MM.1S (cell line): ENCODE results near the gene TROAP.

ENCODE experiments used
- DNase-seq: peaks from one replicate; pipeline ENCODE4 v3.0.0-alpha.2; 2015
- H2AFZ ChIP-seq: fragments of 300-600 bp; sonication (generic); 2 replicates; pipeline ENCODE4 v1.6.0; 2016; ENCODE audit warnings: antibody characterized with exemption, low read length
- H3F3A ChIP-seq: fragments of 300-600 bp; sonication (generic); 2 replicates; pipeline ENCODE4 v1.6.1; 2016; ENCODE audit warnings: mild to moderate bottlenecking, antibody characterized with exemption, low read length, moderate library complexity, mixed read lengths; ENCODE audit not compliant: insufficient read depth
- H3K27ac ChIP-seq: fragments of 300-600 bp; sonication (generic); 2 replicates; pipeline ENCODE4 v1.5.1; 2016; ENCODE audit warnings: mild to moderate bottlenecking, low read length
- H3K27me3 ChIP-seq: fragments of 300-600 bp; sonication (generic); replicated peaks from 2 replicates; pipeline ENCODE4 v1.6.0; 2016; ENCODE audit warnings: low read length; ENCODE audit not compliant: insufficient read depth
- H3K36me3 ChIP-seq: fragments of 300-600 bp; sonication (generic); replicated peaks from 2 replicates; pipeline ENCODE4 v1.6.1; 2016; ENCODE audit warnings: mild to moderate bottlenecking, low read length, mixed read lengths; ENCODE audit not compliant: insufficient read depth
- H3K4me1 ChIP-seq: fragments of 300-600 bp; sonication (generic); 2 replicates; pipeline ENCODE4 v1.6.1; 2016; ENCODE audit warnings: low read length, mixed read lengths
- H3K4me2 ChIP-seq: fragments of 300-600 bp; sonication (generic); 2 replicates; pipeline ENCODE4 v1.6.0; 2016; ENCODE audit warnings: low read depth, low read length
- H3K4me3 ChIP-seq: fragments of 300-600 bp; sonication (generic); 2 replicates; pipeline ENCODE4 v1.5.1; 2016; ENCODE audit warnings: low read length, mixed read lengths
- H3K79me2 ChIP-seq: fragments of 300-600 bp; sonication (generic); 2 replicates; pipeline ENCODE4 v1.6.1; 2016; ENCODE audit warnings: mixed run types, low read length, mixed read lengths
- H3K9ac ChIP-seq: fragments of 300-600 bp; sonication (generic); 2 replicates; pipeline ENCODE4 v1.6.1; 2016; ENCODE audit warnings: low read length, mixed read lengths
- H3K9me2 ChIP-seq: fragments of 300-600 bp; sonication (generic); replicated peaks from 2 replicates; pipeline ENCODE4 v1.6.1; 2016; ENCODE audit warnings: mild to moderate bottlenecking, low read length, mixed read lengths; ENCODE audit not compliant: insufficient read depth
- H3K9me3 ChIP-seq: fragments of 300-600 bp; sonication (generic); replicated peaks from 2 replicates; pipeline ENCODE4 v1.6.1; 2016; ENCODE audit warnings: mild to moderate bottlenecking, low read length, mixed read lengths; ENCODE audit not compliant: insufficient read depth
- H4K20me1 ChIP-seq: fragments of 300-600 bp; sonication (generic); 2 replicates; pipeline ENCODE4 v1.6.1; 2016; ENCODE audit warnings: mild to moderate bottlenecking, low read length, moderate library complexity, mixed read lengths; ENCODE audit not compliant: insufficient read depth
- CTCF ChIP-seq: fragments of 300-600 bp; sonication (generic); IDR thresholded peaks from 2 replicates; pipeline ENCODE4 v1.5.1; 2016; ENCODE audit warnings: antibody characterized with exemption, low read length, mixed read lengths
- EZH2 ChIP-seq: fragments of 300-600 bp; sonication (generic); optimal IDR thresholded peaks from 2 replicates; pipeline ENCODE3; 2017; ENCODE audit warnings: low read depth, mild to moderate bottlenecking, antibody characterized with exemption, low read length, mixed read lengths
- EZH2phosphoT487 ChIP-seq: fragments of 300-600 bp; sonication (generic); IDR thresholded peaks from 2 replicates; pipeline ENCODE4 v1.6.1; 2018; ENCODE audit warnings: antibody characterized with exemption, low read length

TROAP gene

GRCh38 chr12:49365542-49365941, 42.5 kb downstream of the TROAP start:
- H3K9ac ChIP-seq, result no peak overlapping the region
- peaks cover 10% of the 10 kb centered on the region for H3K4me1 ChIP-seq
- no peak overlapping the region for H3K4me2 ChIP-seq
- H3K9me3 ChIP-seq, result no peaks in the 10 kb centered on the region
- H2AFZ ChIP-seq, result no peak overlapping the region
- peaks cover 36% of the 10 kb centered on the region for H3K79me2 ChIP-seq
- no peak overlapping the region for H3K4me3 ChIP-seq
- no peaks in the 10 kb centered on the region for H3K27me3 ChIP-seq
- no peaks in the 10 kb centered on the region for H3K9me2 ChIP-seq
- DNase-seq, result no peak
- no peaks in the 10 kb centered on the region for H3K36me3 ChIP-seq
- H4K20me1 ChIP-seq, result no peaks in the 10 kb centered on the region
- no peak overlapping the region for H3K27ac ChIP-seq
- no peak for TF ChIP-seq CTCF
- no peak for TF ChIP-seq EZH2phosphoT487
- no peak for TF ChIP-seq EZH2
- H3F3A ChIP-seq, result peaks cover 37% of the 10 kb centered on the region

GRCh38 chr12:49366096-49366651, 43.1 kb downstream of the TROAP start:
- Histone ChIP-seq H3K36me3 (0 out of 2 replicates have a peak, but pooled peaks cover under 1% of the 10 kb centered on the region), H3K27me3 (no peaks in the 10 kb centered on the region), H3K27ac (peak overlapping the region; percentile 96), H3K4me3 (peak overlapping the region; percentile 86), H3K4me2 (peak overlapping the region; percentile 59), H3K4me1 (peaks cover 16% of the 10 kb centered on the region), H4K20me1 (no peaks in the 10 kb centered on the region), H3K79me2 (peaks cover 42% of the 10 kb centered on the region), H3K9ac (peak overlapping the region; percentile 97), H3F3A (peaks cover 41% of the 10 kb centered on the region), H3K9me2 (no peaks in the 10 kb centered on the region), H3K9me3 (no peaks in the 10 kb centered on the region), H2AFZ (peak overlapping the region; percentile 97)
- no peak for DNase-seq
- TF ChIP-seq EZH2 (no peak), EZH2phosphoT487 (no peak), CTCF (no peak)

DNA sequence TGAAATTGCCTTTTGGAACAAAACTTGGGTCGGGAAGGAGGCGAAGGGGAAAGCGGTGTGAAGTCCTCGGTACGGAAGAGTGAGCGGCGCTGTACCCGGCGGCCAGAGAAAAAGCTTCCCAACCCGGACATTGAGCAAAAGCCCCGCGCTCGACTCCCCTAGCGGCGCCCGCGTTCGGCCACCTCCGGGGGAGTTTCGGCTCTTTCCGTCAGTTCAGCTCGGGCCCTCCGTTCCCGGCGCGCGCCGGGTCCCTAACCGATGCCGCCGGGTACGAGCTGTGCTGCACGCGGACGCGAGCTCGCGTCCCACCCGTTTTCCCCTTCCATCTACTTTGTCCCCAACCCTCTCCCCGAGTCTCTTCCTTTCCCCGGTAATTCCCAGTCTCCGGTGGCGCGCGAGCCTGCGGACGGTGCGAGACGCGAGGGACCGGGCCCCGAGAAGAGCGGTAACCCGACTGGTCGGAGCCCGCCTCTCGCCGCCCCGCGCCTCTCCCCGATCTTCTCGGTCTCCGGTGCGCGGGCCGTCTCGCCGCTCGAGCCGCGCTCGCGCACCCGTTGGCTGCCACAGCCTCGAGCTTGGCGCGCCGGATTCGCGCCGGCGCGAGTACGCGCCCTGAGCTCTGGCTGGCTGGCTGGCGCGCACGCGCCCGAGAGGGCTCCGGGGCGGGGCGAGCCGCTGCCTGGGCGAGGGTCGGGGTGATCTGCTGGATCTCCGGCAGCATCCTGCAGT, 43.8 kb downstream of the TROAP start:
- no peaks in the 10 kb centered on the region for H4K20me1 ChIP-seq
- H3K4me1 ChIP-seq, result peaks cover 23% of the 10 kb centered on the region
- peak overlapping the region; percentile 97 for H2AFZ ChIP-seq
- 0 out of 2 replicates have a peak, but pooled peaks cover 3% of the 10 kb centered on the region for H3K36me3 ChIP-seq
- peak overlapping the region; percentile 96 for H3K27ac ChIP-seq
- peaks cover 49% of the 10 kb centered on the region for H3K79me2 ChIP-seq
- H3K27me3 ChIP-seq, result no peaks in the 10 kb centered on the region
- H3K9me3 ChIP-seq, result no peaks in the 10 kb centered on the region
- H3K4me2 ChIP-seq, result peak overlapping the region; percentile 59
- no peak for TF ChIP-seq EZH2
- peak; percentile 13; the same call in 1 of the 2 replicates for TF ChIP-seq CTCF
- DNase-seq, result peak; percentile 97
- peaks cover 41% of the 10 kb centered on the region for H3F3A ChIP-seq
- peak overlapping the region; percentile 97 for H3K9ac ChIP-seq
- H3K9me2 ChIP-seq, result no peaks in the 10 kb centered on the region
- H3K4me3 ChIP-seq, result peak overlapping the region; percentile 86
